Measurements from ENCODE around the gene SEMA5B. TPM values are rescaled to one million over a fixed set of nuclear protein-coding genes. Genes with fewer than 3 reads are reported as not detected.

SEMA5B gene
- total and polyA plus RNA-seq, 8 donors, result 0.61 to 9.0 (median 6.4) TPM

- Histone ChIP-seq H3K9me3 (no peaks in the 10 kb centered on the region), H3K27me3 (no peaks in the 10 kb centered on the region), H3K27ac (no peak overlapping the region), H3K4me3 (no peak overlapping the region), H3K4me1 (no peaks in the 10 kb centered on the region), H3K36me3 (no peaks in the 10 kb centered on the region)
- intact Hi-C loops (cut with DNase I), result no loop called here
- TF ChIP-seq, protein P1, sequence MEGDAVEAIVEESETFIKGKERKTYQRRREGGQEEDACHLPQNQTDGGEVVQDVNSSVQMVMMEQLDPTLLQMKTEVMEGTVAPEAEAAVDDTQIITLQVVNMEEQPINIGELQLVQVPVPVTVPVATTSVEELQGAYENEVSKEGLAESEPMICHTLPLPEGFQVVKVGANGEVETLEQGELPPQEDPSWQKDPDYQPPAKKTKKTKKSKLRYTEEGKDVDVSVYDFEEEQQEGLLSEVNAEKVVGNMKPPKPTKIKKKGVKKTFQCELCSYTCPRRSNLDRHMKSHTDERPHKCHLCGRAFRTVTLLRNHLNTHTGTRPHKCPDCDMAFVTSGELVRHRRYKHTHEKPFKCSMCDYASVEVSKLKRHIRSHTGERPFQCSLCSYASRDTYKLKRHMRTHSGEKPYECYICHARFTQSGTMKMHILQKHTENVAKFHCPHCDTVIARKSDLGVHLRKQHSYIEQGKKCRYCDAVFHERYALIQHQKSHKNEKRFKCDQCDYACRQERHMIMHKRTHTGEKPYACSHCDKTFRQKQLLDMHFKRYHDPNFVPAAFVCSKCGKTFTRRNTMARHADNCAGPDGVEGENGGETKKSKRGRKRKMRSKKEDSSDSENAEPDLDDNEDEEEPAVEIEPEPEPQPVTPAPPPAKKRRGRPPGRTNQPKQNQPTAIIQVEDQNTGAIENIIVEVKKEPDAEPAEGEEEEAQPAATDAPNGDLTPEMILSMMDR (IDR thresholded peaks at IDR 0.05), result no peak
- DNase-seq, result no peak
- no peak for ATAC-seq
These were observed 61.5 kb downstream of the SEMA5B start for GRCh38 chr3:122966045-122966444.

GRCh38 chr3:122964811-122965210 is 62.8 kb downstream of the SEMA5B start:
- ATAC-seq, result no peak
- TF ChIP-seq, protein P1 (IDR thresholded peaks at IDR 0.05), result no peak
- no peak for DNase-seq
- H3K36me3 ChIP-seq, result no peaks in the 10 kb centered on the region
- no peaks in the 10 kb centered on the region for H3K27me3 ChIP-seq
- no peak overlapping the region for H3K27ac ChIP-seq
- no peak overlapping the region for H3K4me3 ChIP-seq
- H3K9me3 ChIP-seq, result no peaks in the 10 kb centered on the region
- H3K4me1 ChIP-seq, result no peaks in the 10 kb centered on the region
- intact Hi-C loops (cut with DNase I), result no loop called here

DNA sequence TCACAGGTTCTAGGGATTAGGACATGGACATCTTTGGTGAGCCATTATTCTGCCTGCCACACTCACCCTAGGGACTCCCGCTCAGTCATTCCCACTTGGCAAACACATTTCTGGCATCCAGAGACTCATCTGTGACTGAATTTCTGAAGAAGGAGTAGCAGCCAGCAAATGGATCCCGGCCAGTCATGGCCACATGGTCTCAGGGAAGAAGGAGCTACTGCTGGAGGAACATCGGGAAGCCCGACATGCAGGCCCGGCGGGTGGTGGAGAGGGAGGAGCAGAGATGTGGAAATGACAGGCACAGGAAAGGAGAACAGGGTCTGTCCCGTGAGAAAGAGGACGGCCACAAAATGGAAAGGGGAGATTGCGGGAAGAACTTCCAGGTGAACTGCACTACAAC is 65.4 kb downstream of the SEMA5B start:
- Histone ChIP-seq H3K4me3 (no peak overlapping the region), H3K27me3 (no peaks in the 10 kb centered on the region), H3K27ac (no peak overlapping the region), H3K4me1 (peaks cover 0 to 6% of the 10 kb centered on the region in 2 donors), H3K9me3 (no peaks in the 10 kb centered on the region), H3K36me3 (no peaks in the 10 kb centered on the region)
- intact Hi-C loops (cut with DNase I), result no loop called here
- ATAC-seq (no peak), DNase-seq (no peak)
- TF ChIP-seq, protein P1 (IDR thresholded peaks at IDR 0.05), result no peak

DNA sequence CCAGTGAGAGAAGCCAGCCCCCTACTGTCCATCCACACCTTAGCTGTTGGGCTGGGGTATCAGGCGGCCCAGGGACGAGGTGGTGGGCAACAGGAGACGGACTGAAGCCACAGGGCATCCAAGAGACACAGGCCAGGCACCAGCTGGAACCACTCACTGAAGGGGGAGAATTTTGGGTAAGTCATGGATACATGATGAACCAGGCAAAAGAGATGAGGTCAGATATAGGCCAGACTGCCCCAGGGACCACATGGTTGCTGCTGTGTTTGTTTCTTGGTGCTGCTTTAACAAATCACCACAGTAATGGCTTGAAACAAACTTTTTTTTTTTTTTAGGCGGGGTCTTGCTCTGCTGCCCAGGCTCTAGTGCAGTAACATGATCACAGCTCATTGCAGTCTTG is 66.4 kb downstream of the SEMA5B start:
- Histone ChIP-seq H3K9me3 (no peaks in the 10 kb centered on the region), H3K27me3 (no peaks in the 10 kb centered on the region), H3K36me3 (no peaks in the 10 kb centered on the region), H3K27ac (no peak overlapping the region), H3K4me1 (peaks cover 0 to 14% of the 10 kb centered on the region in 2 donors), H3K4me3 (no peak overlapping the region)
- TF ChIP-seq, protein P1 (IDR thresholded peaks at IDR 0.05), result no peak
- ATAC-seq, result no peak
- intact Hi-C loops (cut with DNase I), result no loop called here
- DNase-seq, result no peak

- DNase-seq, result no peak
- Histone ChIP-seq H3K4me3 (no peak overlapping the region), H3K4me1 (peaks cover 0 to 14% of the 10 kb centered on the region in 2 donors), H3K27ac (no peak overlapping the region), H3K36me3 (no peaks in the 10 kb centered on the region), H3K9me3 (no peaks in the 10 kb centered on the region), H3K27me3 (no peaks in the 10 kb centered on the region)
- intact Hi-C loops (cut with DNase I), result no loop called here
- TF ChIP-seq, protein P1 (IDR thresholded peaks at IDR 0.05), result no peak
- no peak for ATAC-seq
These were observed 66.9 kb downstream of the SEMA5B start for GRCh38 chr3:122960652-122961051.

Measured in left lung (tissue), 10 donors.